HepG2 (cell line): Measurements from ENCODE around the gene CCDC85A. TPM values are rescaled to one million over a fixed set of nuclear protein-coding genes. Genes with fewer than 3 reads are reported as not detected.

Source experiments
- AKAP8 ChIP-seq: sonication (generic); formaldehyde crosslinking; IDR thresholded peaks from 2 replicates; pipeline ENCODE4 v1.5.1; 2020; ENCODE audit warnings: mild to moderate bottlenecking, missing genetic modification reagents
- DZIP1 ChIP-seq: sonication (generic); formaldehyde crosslinking; IDR thresholded peaks from 2 replicates; pipeline ENCODE4 v1.5.0; 2020; ENCODE audit warnings: mild to moderate bottlenecking, missing genetic modification reagents
- ESRRA ChIP-seq: sonication (generic); formaldehyde crosslinking; IDR thresholded peaks from 2 replicates; pipeline ENCODE4 v1.5.1; 2020; ENCODE audit warnings: mild to moderate bottlenecking, low read depth, missing genetic modification reagents
- FOXP4 ChIP-seq: sonication (generic); formaldehyde crosslinking; IDR thresholded peaks from 2 replicates; pipeline ENCODE4 v1.4.0; 2020; ENCODE audit warnings: missing genetic modification reagents
- KDM6A ChIP-seq: IDR thresholded peaks from 2 replicates; pipeline ENCODE4 v1.6.1; 2016; ENCODE audit warnings: low read depth
- PRDM10 ChIP-seq: sonication (generic); formaldehyde crosslinking; IDR thresholded peaks from 2 replicates; pipeline ENCODE4 v1.4.0; 2020; ENCODE audit warnings: low read depth, missing genetic modification reagents
- TEAD2 ChIP-seq: sonication (generic); formaldehyde crosslinking; IDR thresholded peaks from 2 replicates; pipeline ENCODE4 v1.9.0; 2021; ENCODE audit warnings: missing genetic modification reagents
- TFE3 ChIP-seq: IDR thresholded peaks from 2 replicates; pipeline ENCODE4 v1.6.1; 2016
- ZNF136 ChIP-seq: sonication (generic); formaldehyde crosslinking; IDR thresholded peaks from 2 replicates; pipeline ENCODE4 v1.8.1; 2022; ENCODE audit warnings: low read depth, mild to moderate bottlenecking, moderate library complexity, missing genetic modification reagents
- ZNF207 ChIP-seq: fragments of 450-650 bp; IDR thresholded peaks from 2 replicates; pipeline ENCODE4 v1.6.1; 2016; ENCODE audit warnings: antibody characterized with exemption, borderline replicate concordance
- ZNF274 ChIP-seq: sonication (generic); formaldehyde crosslinking; IDR thresholded peaks from 2 replicates; pipeline ENCODE4 v1.5.1; 2020; ENCODE audit warnings: mild to moderate bottlenecking, missing genetic modification reagents
- polyA plus RNA-seq, 8 experiments: library from polyadenylated mRNA; depleted of rRNA in 3 of 8; stranded (reverse) in 7 of 8; unstranded in 1 of 8; fragments of >200 nt; fragmentation: Illumina TruSeq in 4 of 8; extraction: Trizol in 4 of 8; gene quantifications; 2 replicates each; pipeline versions ENCODE4 v1.2.1 to v1.2.3, GENCODE V29; 2011 to 2016; ENCODE audit warnings: low read depth in 4 of 8, missing spikeins in 1 of 8, mixed read lengths in 1 of 8; ENCODE audit not compliant: insufficient read depth in 1 of 8
- total RNA-seq, 5 experiments: library from RNA; depleted of rRNA; stranded (reverse); fragments of >200 nt; fragmentation: Illumina TruSeq; extraction: Trizol; gene quantifications; 2 replicates each; pipeline ENCODE4 v1.2.3, GENCODE V29; 2016; ENCODE audit warnings: low read depth in 1 of 5
- TF ChIP-seq, protein P1 (sequence below): fragments of 450-650 bp; IDR thresholded peaks from 2 replicates; pipeline ENCODE4 v1.6.1; 2017

Gene CCDC85A
- total and polyA plus RNA-seq, 2 of the 13 experiments (the other 11 are each of a cell fraction or from before 2014, with no cell fraction given), result not detected

DNA sequence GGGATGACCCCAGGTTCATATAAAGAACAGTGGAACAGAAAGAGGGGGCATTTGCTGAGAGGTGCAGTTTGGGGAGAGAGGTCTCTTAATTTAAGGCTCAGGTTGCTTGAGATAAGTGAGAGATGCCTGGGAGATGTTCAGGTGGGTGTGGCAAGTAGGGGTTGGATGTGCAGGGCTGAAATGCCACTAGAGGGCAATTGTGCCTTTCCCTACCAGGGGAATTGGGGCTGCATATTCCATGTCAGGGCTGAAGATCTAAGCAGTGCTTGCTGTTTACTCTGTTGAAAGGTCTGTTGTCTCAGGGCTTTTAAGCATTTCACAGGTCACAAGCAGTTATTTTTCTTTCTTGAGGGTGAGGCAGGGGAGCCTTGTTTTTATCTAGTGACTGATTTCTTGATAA is 7.8 kb downstream of the CCDC85A start (continued):
- TF ChIP-seq ZNF136 (CRISPR knock-in tag), result no peak
- TF ChIP-seq ESRRA, result no peak
- TF ChIP-seq AKAP8 (CRISPR knock-in tag), result no peak
- TF ChIP-seq FOXP4 (CRISPR knock-in tag), result no peak
- no peak for TF ChIP-seq TEAD2 (CRISPR knock-in tag)
- no peak for TF ChIP-seq TFE3 (CRISPR knock-in tag)
- no peak for TF ChIP-seq PRDM10
- TF ChIP-seq DZIP1, result no peak
- no peak for TF ChIP-seq ZNF207
- TF ChIP-seq, protein P1, sequence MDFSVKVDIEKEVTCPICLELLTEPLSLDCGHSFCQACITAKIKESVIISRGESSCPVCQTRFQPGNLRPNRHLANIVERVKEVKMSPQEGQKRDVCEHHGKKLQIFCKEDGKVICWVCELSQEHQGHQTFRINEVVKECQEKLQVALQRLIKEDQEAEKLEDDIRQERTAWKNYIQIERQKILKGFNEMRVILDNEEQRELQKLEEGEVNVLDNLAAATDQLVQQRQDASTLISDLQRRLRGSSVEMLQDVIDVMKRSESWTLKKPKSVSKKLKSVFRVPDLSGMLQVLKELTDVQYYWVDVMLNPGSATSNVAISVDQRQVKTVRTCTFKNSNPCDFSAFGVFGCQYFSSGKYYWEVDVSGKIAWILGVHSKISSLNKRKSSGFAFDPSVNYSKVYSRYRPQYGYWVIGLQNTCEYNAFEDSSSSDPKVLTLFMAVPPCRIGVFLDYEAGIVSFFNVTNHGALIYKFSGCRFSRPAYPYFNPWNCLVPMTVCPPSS, result no peak
- no peak for TF ChIP-seq KDM6A
- no peak for TF ChIP-seq ZNF274 (CRISPR knock-in tag)
